GM12865 (cell line): Measurements from ENCODE around the gene PDGFB.

Experiments
- DNase-seq: peaks from one replicate; pipeline ENCODE4 v3.0.0; 2010; ENCODE audit warnings: low read depth
- H3K4me3 ChIP-seq: 2 replicates; pipeline ENCODE4 v1.5.1; 2011; ENCODE audit warnings: mild to moderate bottlenecking, low read depth, low read length, control low read depth
- CTCF ChIP-seq: IDR thresholded peaks from 2 replicates; pipeline ENCODE4 v1.5.1; 2011; ENCODE audit warnings: low read length, control low read depth, low read depth, inconsistent platforms; ENCODE audit not compliant: insufficient read depth; ENCODE audit errors: missing control alignments

Gene PDGFB

DNA sequence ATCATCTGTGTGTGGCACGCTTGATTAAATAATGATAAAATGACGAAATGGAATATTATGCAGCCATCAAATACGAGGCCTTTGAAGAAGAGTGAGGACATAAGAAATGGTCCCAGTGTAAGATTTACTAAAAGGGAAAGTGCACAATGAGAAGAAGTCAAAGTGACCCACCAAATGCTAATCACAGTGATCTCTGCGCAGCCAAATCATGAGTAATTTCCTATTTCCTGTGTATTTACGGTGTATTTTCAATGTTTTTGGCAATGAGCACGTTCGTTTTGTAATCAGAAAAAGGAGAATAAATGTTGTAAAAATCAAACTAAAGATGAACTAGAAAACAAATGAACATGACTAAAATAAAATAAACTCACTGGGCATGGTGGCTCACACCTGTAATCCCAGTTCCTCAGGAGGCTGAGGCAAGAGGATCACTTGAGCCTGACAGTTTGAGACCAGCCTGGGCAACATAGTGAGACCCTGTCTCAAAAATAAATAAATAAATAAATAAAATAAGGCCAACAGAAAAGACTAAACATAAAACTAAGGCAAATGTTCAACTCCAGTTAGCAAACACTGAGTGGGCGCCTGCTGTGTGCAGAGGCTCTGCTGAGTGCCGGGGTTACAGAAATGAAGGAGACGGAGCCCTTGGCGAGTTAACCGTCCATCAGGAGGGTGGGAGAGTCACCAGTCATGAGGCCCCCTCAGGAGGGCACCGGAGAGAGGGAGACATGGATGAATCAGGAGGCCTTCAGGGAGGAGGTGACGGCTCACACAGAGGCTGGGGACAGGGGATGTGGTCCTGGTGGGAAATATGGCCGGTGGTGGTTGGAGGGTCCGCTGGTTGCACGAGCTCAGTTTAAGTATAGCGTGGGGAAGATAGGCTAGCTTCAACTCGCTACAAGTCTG is 66.3 kb downstream of the PDGFB start:
- DNase-seq = no peak
- no peak overlapping the region for H3K4me3 ChIP-seq
- TF ChIP-seq CTCF = no peak

- H3K4me3 ChIP-seq = no peak overlapping the region
- DNase-seq = no peak
- TF ChIP-seq CTCF = no peak
These were observed 67.0 kb downstream of the PDGFB start for GRCh38 chr22:39177791-39178190.

DNA sequence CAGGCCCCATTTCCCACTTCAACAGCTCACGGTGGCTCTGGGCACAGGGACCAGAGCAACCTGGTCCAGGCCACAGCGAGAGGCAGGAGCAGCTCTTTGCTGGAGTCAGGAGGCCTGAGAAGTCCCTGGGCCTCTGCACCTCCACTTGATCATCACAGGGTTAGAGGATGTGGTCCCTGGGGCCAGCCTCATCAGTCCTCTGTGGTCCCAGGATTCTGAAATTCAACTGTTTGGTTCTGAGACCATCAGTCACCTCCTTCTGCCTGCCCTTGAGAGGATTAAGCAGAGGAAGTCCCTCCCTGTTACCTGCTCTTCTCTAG is 67.4 kb downstream of the PDGFB start:
- no peak for TF ChIP-seq CTCF
- no peak for DNase-seq
- no peak overlapping the region for H3K4me3 ChIP-seq

DNA sequence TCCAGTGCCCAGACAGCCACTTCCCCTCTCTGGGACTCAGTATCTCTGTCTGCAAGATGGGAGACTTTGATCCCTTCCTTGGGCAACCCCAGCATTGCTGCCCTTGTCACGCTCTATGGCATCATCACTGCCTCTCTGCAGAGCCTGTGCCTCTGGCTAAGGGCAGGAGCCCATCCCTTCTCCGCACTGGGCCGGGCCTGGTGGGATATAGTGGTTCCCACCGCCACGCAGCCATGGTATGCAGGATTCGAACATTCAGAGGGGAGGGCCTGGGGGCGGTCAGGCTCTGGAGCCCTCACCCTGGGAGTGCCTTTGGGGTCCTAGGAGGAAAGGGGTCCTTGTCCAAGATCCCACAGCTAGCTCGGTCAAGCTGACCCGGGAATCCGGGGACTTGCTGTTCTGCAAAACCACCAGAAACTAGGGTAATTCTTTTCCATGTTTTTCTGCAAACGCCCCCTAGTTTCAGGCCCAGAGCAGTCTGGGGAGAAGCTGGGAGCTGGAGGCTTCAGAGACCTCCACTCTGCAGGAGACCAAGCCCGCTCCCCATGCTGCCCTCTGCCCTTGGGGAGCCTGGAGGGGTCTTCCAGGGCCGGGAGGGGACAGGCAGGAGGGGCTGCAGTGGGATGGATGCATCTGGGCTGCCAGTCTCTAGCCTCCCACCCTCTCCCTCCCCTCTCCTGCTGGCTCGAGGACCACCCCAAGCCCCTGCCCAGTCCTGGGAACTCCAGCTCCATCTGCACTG is 67.9 kb downstream of the PDGFB start:
- TF ChIP-seq CTCF = no peak
- no peak for DNase-seq
- H3K4me3 ChIP-seq = no peak overlapping the region

DNA sequence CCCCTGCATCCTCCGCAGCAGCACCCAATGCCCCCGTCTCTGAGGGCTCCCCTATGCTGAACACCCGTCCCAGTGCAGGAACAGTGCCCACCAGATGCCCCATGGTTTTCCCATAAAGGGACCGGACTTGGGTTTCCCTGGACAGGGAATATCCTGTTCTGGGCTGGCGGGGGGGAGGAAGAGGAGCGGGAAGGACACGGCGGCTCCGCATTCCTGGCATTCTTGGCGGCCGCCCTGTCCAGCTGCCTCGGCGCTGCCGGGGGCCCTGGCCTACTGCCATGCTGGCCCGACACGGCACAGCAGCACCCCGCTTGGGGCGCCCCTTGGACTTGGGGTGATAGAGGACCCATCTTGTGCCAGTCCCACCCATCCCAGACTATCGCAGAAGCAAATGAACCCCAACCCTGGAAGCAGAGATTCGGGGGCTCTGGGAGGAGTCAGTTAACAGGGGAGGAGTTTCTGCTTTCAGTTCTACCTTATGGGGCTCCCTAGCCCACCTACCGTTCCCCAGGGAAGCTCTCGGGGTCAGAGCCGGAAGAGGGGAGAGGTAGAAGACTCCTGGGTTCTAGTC is 68.6 kb downstream of the PDGFB start:
- no peak for TF ChIP-seq CTCF
- DNase-seq = no peak
- no peak overlapping the region for H3K4me3 ChIP-seq

GRCh38 chr22:39175353-39176142 is 69.2 kb downstream of the PDGFB start:
- no peak for DNase-seq
- no peak for TF ChIP-seq CTCF
- H3K4me3 ChIP-seq = no peak overlapping the region
